GM12872 (cell line): ENCODE measurements around the gene MELTF.

Experiments used
- TF ChIP-seq, protein P1 (sequence below): IDR thresholded peaks from 3 replicates; pipeline ENCODE4 v1.5.1; 2011; ENCODE audit warnings: low read depth, mild to moderate bottlenecking, low read length, moderate library complexity; ENCODE audit not compliant: insufficient read depth

The MELTF gene

DNA sequence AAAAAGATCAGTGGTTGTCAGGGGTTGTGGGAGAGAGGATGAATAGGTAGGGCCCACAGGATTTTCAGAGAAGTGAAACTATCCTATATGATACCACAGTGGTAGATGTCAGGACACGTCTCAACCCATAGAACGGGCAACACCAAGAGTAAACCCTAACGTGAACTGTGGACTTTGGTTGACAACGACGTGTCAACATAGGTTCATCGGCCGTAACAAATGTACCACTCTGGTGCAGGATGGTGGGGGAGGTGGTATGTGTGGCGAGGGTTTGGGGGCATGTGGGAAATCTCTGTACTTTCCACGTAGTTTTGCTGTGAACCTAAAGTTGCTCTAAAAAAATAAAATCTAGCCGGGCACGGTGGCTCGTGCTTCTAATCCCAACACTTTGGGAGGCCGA lies 48.0 kb downstream of the MELTF start:
- TF ChIP-seq, protein P1, sequence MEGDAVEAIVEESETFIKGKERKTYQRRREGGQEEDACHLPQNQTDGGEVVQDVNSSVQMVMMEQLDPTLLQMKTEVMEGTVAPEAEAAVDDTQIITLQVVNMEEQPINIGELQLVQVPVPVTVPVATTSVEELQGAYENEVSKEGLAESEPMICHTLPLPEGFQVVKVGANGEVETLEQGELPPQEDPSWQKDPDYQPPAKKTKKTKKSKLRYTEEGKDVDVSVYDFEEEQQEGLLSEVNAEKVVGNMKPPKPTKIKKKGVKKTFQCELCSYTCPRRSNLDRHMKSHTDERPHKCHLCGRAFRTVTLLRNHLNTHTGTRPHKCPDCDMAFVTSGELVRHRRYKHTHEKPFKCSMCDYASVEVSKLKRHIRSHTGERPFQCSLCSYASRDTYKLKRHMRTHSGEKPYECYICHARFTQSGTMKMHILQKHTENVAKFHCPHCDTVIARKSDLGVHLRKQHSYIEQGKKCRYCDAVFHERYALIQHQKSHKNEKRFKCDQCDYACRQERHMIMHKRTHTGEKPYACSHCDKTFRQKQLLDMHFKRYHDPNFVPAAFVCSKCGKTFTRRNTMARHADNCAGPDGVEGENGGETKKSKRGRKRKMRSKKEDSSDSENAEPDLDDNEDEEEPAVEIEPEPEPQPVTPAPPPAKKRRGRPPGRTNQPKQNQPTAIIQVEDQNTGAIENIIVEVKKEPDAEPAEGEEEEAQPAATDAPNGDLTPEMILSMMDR: no peak

DNA sequence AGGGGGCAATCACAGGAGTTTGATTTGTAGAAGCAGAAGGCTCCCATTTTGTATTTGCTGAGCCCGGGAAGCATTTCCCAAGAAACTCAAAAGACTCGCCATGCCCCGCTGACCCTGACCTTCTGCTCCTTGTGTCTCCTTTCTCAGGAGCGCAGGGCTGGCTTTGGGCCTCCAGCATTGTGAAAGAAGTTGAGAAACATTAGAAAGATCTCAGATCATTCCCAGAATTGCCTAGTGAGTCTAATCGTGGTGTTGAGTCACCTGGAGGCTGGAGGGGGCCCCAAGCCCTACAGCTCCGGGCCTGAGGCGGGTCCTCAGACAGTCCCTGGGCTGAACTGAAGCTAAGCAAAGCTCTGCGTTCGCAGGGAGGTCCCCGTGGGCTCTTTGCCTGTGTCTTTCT lies 50.1 kb downstream of the MELTF start:
- TF ChIP-seq, protein P1: no peak

DNA sequence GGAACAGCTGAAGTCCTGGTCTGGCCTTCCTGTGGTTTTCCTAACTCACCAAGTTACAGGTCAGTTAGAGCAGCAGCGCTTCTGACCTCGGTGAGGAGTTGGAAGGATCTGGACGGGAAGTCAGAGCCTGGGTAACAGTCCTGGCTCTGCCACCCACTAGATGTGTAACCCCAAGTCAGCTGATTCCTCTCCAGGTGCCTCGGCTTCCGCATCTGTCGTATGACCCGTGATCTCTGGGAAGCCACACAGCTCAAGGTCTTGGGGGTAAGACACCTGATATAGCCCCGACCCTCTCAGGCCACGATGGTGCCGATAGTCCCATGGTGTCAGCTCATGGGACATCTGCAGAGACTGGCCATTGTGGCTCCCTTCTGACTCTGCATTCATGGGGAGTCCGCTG lies 52.7 kb downstream of the MELTF start:
- TF ChIP-seq, protein P1: no peak

DNA sequence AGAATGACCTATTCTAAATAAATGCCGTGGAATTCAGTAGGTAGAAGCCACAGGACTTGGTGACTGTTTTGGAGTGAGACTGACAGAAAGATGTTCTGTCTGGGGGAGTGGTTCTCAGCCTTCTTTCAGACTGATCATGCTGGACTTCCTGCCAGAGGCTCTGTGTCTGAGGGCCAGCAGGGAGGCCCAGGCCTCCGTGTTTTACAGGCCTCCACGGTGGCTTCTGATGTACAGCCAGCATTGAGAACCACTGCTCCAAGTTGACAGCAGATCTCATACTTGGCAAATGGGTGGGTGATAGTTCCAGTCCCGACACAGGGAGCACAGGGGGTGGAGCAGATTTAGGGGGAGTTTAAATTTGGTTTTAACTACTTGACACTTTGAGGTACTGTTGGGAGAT lies 54.3 kb downstream of the MELTF start:
- TF ChIP-seq, protein P1: no peak

DNA sequence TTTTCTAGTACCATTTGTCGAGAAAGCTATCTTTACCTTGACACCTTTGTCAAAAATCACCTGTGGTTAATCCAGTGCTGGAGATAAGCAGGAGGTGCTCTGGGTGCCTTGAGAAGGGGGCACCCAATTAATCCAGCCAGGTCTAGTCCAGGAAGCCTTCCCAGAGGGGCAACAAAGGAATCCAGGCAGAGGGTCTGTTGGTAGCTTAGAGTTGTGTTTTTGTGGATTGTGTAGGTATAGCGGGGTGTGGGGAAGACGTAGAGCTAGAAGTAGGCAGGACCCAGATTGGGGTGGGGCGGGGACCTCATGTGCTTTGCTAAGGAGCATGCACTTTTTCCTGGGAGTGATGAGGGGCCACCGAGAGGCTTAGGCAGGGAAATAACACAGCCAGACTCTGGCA lies 55.0 kb downstream of the MELTF start:
- TF ChIP-seq, protein P1: no peak

DNA sequence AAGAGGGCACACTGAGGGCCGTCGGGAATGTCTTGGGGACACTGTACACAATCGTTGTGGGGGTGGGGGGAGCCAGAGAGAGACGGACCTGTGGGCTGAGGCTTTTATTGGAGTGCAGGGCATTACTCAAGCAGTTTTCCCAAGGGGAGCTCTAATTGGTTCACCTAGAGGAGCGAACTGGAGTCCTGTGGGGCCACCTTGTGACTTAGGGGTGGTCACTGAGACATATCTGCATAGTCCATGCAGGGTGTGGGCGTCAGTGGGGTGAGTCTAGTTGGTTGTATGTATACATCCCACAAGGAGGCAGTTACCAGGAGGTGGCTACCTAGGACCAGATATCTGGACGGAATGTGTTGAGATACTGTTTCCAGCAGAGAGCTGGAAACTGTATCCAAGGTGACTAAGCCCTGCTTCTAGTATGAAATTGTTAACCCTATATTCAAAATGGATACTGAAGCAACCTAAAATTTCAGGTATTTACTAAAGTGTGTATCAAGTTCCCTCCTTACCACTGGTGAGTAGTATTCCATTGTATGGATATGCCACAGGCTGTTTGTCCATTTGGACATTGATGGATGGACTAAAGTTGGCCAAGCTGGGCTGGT lies 58.4 kb downstream of the MELTF start:
- TF ChIP-seq, protein P1: no peak

DNA sequence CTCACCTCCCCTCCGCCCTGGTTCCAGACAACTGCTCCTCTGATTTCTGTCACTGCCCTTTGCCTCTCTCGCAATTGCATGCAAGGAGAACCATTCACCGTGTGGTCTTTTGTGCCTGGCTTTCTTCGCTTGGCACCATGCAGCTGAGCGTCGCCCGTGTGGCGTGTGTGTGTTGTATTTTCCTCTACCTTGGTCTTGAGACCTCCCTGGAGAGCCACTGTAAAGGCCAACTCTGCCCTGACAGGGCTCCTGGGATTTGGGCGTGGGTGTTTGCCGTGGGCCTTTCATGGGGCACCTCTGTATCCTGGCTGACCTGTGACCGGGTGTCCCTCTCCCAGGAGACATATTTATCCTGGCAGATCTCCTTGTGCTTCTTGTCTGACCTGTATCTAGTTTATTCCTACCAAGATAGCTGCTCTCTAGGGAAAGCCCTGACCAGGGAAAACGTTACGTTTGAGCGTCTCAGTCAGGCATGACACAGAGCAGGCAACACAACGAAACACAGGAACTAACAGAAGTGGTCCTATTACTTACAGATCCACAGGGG lies 59.0 kb downstream of the MELTF start:
- TF ChIP-seq, protein P1: no peak
